ENCODE measurements around the gene ARHGAP42.

GRCh38 chr11:100638648-100639047, 48.4 kb upstream of the ARHGAP42 start:
- TF ChIP-seq EZH2 (IDR thresholded peaks at IDR 0.05; ENCODE audit: insufficient read depth, poor library complexity, severe bottlenecking) (no peak), EZH2phosphoT487 (IDR thresholded peaks at IDR 0.05; ENCODE audit: insufficient read depth, low read depth) (no peak)
